ENCODE results near the gene RPL12.
A peak's percentile ranks its signal among the peaks of the same experiment; 100 is the strongest.
"Not testable (repeated sequence)": the region's sequence is repeated elsewhere in the genome, so short reads cannot be mapped to it uniquely, and the experiment has no call there.

Gene RPL12

DNA sequence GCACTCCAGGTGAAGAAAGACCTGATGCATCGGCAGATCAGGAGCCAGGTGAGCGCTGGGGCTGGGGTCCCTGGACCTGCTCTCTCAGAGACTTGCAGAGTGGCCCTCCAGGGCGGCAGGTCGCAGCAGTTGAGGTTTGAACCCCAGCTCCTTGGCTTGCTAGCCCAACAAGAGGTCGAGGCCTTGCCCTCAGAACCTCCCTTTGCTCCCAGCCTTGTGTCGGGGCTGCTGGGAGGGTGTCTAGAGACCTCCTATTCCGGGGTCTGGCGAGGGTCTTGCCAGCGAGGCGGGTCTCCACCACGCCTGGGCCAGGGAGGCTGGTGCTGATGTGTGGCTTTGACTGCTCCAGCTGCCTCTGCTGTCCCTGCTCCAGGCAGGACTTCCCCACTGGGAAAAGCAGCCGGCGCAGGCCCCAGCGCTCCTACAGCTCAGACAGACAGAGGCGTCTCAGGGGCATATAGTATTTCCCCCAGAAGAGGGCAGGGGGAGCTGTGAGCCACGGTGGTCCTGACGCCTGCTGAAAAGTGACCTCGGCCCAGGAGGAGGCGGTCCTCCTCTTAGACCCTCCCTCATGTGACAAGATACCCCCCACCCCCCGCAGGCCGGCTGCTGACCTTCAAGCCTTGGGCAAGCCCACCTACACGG lies 38.4 kb upstream of the RPL12 start:
- Mint-ChIP-seq H3K36me3 (ENCODE audit: insufficient read depth) (peaks cover 19% of the 10 kb centered on the region), H3K4me1 (ENCODE audit: low read depth in 2 of 2) (no peaks in the 10 kb centered on the region), H3K4me3 (no peak overlapping the region), H3K27me3 (no peaks in the 10 kb centered on the region), H3K9me3 (no peaks in the 10 kb centered on the region), H3K27ac (peak overlapping the region in 1 of 2 donors; percentile 68)
- DNase-seq (no peak), ATAC-seq (replicated peaks) (no peak)

DNA sequence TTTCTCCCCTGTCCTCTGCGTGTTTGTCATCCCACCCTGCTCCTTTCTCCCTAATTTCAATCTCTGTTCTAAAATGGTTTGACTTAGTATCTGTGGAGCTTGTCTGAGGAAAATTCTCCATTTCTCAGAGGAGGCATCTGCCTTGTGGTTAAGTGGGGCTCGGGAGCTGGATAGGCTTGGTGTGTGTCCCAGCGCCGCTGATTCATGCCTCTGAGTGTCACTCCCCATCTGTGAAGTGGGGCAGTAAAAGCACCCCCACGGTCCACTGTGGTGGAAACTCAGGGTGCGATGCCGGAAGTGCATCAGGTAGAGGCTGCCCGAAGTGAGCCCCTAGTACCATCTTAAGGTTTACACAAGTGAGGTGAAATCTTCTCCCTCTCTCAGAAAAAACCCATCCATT lies 37.7 kb upstream of the RPL12 start:
- no peaks in the 10 kb centered on the region for H3K4me1 Mint-ChIP-seq (ENCODE audit: low read depth in 2 of 2)
- no peak for DNase-seq
- no peak overlapping the region for H3K4me3 Mint-ChIP-seq
- peaks cover 24% of the 10 kb centered on the region for H3K36me3 Mint-ChIP-seq (ENCODE audit: insufficient read depth)
- no peaks in the 10 kb centered on the region for H3K9me3 Mint-ChIP-seq
- peak overlapping the region in 1 of 2 donors; percentile 68 for H3K27ac Mint-ChIP-seq
- ATAC-seq (replicated peaks): no peak
- no peaks in the 10 kb centered on the region for H3K27me3 Mint-ChIP-seq

DNA sequence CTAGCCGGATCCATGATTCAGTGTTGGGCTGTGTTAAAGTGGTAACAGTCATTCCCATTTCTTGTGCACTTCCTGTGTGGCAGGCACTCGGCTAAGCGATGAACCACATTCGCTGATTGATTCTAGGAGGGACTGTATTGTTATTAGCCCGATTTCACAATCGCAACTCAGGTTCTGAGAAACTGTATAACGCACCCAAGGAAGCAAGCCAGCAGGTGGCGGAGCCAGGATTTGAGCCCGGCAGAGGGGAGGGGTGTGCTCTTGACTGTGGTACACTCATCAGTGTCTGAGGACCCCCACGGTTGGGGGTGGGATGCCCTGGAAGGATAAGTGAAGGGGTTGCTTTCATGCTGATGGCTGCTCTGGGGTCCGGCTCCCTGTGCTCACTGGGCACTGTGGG lies 34.8 kb upstream of the RPL12 start:
- ATAC-seq (replicated peaks) (no peak), DNase-seq (no peak)
- Mint-ChIP-seq H3K27me3 (no peaks in the 10 kb centered on the region), H3K27ac (no peak overlapping the region), H3K36me3 (ENCODE audit: insufficient read depth) (peaks cover 31% of the 10 kb centered on the region), H3K4me1 (ENCODE audit: low read depth in 2 of 2) (no peaks in the 10 kb centered on the region), H3K9me3 (no peaks in the 10 kb centered on the region), H3K4me3 (no peak overlapping the region)

DNA sequence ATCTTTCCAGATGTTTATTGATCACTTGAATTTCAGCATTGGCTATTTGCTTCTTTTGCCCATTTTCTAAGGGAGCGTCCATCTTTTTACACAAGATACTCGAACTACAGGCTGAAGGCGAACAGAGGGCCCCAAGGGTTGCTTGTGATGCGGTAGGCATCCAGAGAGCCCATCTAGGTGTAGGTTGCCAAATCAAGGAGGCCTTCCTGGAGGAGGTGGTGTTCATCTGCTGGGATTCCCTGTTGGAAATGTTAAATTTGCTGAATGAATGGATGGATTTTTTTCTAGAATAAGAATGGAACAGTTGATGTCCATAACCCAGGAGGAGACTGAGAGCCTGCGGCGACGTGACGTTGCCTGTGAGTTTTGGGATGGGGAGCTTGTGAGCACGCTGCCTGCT lies 31.5 kb upstream of the RPL12 start:
- peaks cover 35% of the 10 kb centered on the region for H3K36me3 Mint-ChIP-seq (ENCODE audit: insufficient read depth)
- no peak overlapping the region for H3K27ac Mint-ChIP-seq

DNA sequence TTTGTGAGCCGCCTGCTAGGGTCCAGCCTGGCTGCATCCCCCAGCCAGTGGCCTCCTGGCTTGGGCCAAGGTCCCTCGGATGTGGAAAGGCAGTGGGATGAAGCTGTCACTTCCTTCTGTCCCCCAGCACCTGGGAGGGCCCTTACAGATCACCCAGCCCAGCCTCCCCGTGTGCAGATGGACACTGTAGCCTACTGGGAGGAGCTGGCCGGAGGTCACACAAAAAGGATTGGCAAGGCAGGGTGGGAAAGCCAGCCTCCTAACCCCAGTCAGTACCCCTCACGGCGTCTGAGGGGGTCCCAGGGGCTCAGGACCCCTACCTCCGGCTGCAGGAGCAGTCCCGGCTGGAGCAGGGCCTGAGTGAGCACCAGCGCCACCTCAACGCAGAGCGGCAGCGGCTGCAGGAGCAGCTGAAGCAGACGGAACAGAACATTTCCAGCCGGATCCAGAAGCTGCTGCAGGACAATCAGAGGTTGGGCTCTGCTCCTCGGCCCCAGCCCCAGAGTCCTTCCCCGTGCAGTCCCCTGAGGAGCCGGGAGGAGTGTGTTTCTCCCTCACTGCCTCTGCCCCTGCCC lies 28.4 kb upstream of the RPL12 start:
- H3K4me1 Mint-ChIP-seq (ENCODE audit: low read depth in 2 of 2): no peaks in the 10 kb centered on the region
- peaks cover 43% of the 10 kb centered on the region for H3K36me3 Mint-ChIP-seq (ENCODE audit: insufficient read depth)
- DNase-seq: no peak
- H3K9me3 Mint-ChIP-seq: no peaks in the 10 kb centered on the region
- H3K27ac Mint-ChIP-seq: no peak overlapping the region
- no peak for ATAC-seq (replicated peaks)
- H3K27me3 Mint-ChIP-seq: no peaks in the 10 kb centered on the region
- no peak overlapping the region for H3K4me3 Mint-ChIP-seq

More for the DNA sequence above, 31.5 kb upstream of the RPL12 start:
- no peak for DNase-seq
- Mint-ChIP-seq H3K9me3 (no peaks in the 10 kb centered on the region), H3K4me3 (no peak overlapping the region), H3K27me3 (no peaks in the 10 kb centered on the region), H3K4me1 (ENCODE audit: low read depth in 2 of 2) (no peaks in the 10 kb centered on the region)
- ATAC-seq (replicated peaks): no peak

DNA sequence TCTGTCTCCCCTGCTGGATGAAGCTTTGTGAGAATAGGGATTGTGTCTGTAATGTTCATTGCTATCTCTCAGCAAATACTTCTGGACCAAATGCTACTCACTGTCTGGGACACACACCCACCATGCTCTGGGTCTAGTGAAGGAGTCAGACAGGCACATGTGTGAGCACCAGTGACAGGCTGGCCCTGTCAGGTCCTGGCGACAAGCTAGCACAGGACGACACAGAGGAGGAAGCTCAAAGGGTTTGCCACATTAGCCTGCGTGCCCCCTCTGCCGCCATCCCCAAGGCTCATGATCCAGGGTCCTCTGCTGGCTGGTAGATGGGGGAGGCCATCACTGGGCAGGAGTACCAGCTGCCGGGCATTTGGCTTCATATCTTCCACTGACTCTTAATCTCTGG lies 23.4 kb upstream of the RPL12 start:
- H3K27ac Mint-ChIP-seq: no peak overlapping the region
- no peak for ATAC-seq (replicated peaks)

DNA sequence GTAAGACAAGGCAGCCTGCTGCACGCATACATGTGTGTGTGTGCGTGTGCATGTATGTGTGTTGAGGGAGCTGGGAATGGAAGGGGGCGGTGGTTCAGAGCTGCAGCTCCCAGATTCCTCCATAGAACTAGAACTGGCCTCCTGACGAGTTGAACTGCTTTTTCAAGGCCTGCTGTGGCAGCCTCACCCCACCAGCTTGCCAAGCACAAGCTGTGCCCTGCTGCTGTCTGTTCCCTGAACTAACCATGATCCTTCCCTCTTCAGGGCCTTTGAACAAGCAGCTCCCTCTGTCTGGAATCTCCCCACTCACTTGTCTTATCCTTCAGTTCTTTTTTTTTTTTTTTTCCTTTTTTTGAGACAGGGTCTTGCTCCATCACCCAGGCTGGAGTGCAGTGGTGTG lies 22.7 kb upstream of the RPL12 start:
- Mint-ChIP-seq H3K27me3 (no peaks in the 10 kb centered on the region), H3K27ac (no peak overlapping the region), H3K4me1 (ENCODE audit: low read depth in 2 of 2) (no peaks in the 10 kb centered on the region), H3K36me3 (ENCODE audit: insufficient read depth) (peaks cover 25% of the 10 kb centered on the region), H3K9me3 (no peaks in the 10 kb centered on the region), H3K4me3 (no peak overlapping the region)
- ATAC-seq (replicated peaks) (no peak), DNase-seq (no peak)

More for the DNA sequence above, 23.4 kb upstream of the RPL12 start:
- Mint-ChIP-seq H3K4me1 (ENCODE audit: low read depth in 2 of 2) (no peaks in the 10 kb centered on the region), H3K9me3 (no peaks in the 10 kb centered on the region), H3K36me3 (ENCODE audit: insufficient read depth) (peaks cover 22% of the 10 kb centered on the region), H3K27me3 (no peaks in the 10 kb centered on the region), H3K4me3 (no peak overlapping the region)
- no peak for DNase-seq

DNA sequence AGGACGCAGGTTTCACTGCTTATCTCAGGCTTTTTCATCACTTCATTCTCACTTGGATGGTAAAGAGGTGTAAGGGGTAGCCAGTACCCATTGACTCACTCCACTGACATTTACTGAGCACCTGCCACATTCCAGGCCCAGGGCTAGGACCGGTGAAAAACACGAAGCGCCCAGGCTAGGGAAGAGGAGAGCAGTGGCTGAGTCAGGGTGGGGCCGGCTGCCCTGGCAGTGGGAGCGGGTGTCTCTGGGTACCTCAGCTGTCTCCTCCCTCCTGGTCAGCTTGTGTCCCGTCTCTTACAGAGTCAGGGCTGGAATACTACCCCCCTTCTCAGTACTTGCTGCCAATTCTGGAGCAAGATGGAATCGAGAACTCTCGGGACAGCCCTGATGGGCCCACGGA lies 22.3 kb upstream of the RPL12 start:
- Mint-ChIP-seq H3K36me3 (ENCODE audit: insufficient read depth) (peaks cover 20% of the 10 kb centered on the region), H3K4me3 (no peak overlapping the region), H3K9me3 (no peaks in the 10 kb centered on the region), H3K27me3 (no peaks in the 10 kb centered on the region), H3K4me1 (ENCODE audit: low read depth in 2 of 2) (no peaks in the 10 kb centered on the region), H3K27ac (no peak overlapping the region)
- DNase-seq (no peak), ATAC-seq (replicated peaks) (no peak)

DNA sequence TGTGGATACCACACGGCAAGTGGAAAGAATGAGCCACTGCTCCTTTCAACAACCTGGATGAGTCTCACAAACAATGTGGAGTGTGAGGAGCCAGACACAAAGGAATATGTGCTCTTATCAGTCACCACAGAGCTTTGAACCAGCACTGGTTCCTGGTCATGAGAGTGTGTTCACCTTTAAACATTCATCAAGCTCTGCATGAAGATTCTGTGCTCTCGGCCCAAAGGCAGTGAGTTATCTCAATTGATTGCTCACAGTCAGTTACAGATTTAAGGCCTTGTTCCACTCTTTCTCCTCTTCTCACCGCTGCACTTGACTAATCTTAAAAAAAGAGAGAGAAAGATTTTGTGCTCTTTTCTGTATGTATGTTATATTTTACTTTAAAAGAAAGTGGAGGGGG lies 19.5 kb upstream of the RPL12 start:
- H3K4me1 Mint-ChIP-seq (ENCODE audit: low read depth in 2 of 2): no peaks in the 10 kb centered on the region
- H3K27me3 Mint-ChIP-seq: no peaks in the 10 kb centered on the region
- H3K9me3 Mint-ChIP-seq: no peaks in the 10 kb centered on the region
- DNase-seq (no peak), ATAC-seq (replicated peaks) (no peak)
- H3K27ac Mint-ChIP-seq: no peak overlapping the region
- peaks cover 14% of the 10 kb centered on the region for H3K36me3 Mint-ChIP-seq (ENCODE audit: insufficient read depth)
- H3K4me3 Mint-ChIP-seq: no peak overlapping the region

DNA sequence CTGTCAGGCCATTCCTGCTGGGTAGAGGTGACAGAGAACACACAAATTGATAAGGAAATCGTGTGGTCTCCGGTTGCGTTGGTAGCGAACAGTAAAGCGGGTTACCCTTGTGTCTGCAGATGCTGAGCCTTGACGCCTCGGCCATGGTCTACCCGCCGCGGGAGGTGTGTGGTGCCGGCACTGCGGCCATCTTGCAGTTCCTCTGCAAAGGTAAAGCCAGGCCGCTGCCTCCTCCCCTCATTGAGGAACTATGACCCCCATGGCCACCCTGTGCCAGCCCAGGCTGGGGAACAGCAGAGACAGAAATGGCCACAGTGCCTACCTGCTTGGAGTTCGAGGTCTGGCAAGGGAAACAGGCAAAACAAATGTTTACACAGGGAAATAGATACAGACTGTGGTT lies 16.4 kb upstream of the RPL12 start:
- ATAC-seq (replicated peaks) (no peak), DNase-seq (no peak)
- no peak overlapping the region for H3K27ac Mint-ChIP-seq

DNA sequence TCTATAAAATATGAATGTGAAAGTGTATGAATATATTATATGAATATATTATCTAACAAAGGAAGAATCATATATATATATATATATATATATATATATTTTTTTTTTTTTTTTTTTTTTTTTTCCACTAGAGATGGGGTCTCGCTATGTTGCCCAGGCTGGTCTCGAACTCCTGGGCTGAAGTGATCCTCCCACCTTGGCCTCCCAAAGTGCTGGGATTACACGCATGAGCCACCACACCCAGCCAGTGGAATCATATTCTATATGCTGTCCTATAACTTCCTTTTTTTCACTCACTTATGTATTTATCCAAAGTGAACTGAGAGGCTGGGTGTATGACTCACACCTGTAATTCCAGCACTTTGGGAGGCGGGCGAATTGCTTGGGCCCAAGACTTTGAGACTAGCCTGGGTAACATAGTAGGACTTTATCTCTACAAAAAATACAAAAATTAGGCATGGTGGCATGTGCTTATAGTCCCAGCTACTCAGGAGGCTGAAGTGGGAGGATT lies 15.3 kb upstream of the RPL12 start:
- not testable (repeated sequence) for DNase-seq; H3K27me3 Mint-ChIP-seq; H3K27ac Mint-ChIP-seq; ATAC-seq (replicated peaks); H3K4me3 Mint-ChIP-seq; H3K9me3 Mint-ChIP-seq; H3K4me1 Mint-ChIP-seq (ENCODE audit: low read depth in 2 of 2)
- H3K36me3 Mint-ChIP-seq (ENCODE audit: insufficient read depth): peaks cover 32% of the 10 kb centered on the region

More for the DNA sequence above, 16.4 kb upstream of the RPL12 start:
- H3K4me3 Mint-ChIP-seq: no peak overlapping the region
- no peaks in the 10 kb centered on the region for H3K9me3 Mint-ChIP-seq
- peaks cover 24% of the 10 kb centered on the region for H3K36me3 Mint-ChIP-seq (ENCODE audit: insufficient read depth)
- no peaks in the 10 kb centered on the region for H3K27me3 Mint-ChIP-seq
- H3K4me1 Mint-ChIP-seq (ENCODE audit: low read depth in 2 of 2): no peaks in the 10 kb centered on the region

DNA sequence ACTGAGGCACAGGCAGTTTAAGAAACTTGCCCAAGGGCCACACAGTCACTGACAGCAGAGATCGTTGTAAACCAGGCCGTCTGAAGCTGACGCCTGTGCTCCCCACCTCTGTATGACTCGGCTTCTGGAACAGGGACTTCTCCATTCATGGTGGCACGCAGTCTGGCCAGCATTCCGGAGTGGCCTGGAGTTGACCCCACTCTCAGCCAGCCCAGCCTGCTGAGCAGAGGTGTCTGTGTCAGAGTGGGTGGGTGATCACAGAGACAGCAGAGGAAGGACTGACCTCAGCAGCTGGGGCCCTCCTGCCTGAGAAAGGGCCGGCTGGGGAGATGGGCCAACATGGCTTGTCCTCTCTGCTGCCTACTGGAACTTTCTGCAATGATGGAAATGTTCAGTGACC lies 12.7 kb upstream of the RPL12 start:
- H3K27ac Mint-ChIP-seq: no peak overlapping the region
- no peak for DNase-seq
- H3K36me3 Mint-ChIP-seq (ENCODE audit: insufficient read depth): peaks cover 48% of the 10 kb centered on the region
- H3K9me3 Mint-ChIP-seq: no peaks in the 10 kb centered on the region
- H3K4me3 Mint-ChIP-seq: no peak overlapping the region
- no peaks in the 10 kb centered on the region for H3K27me3 Mint-ChIP-seq
- no peaks in the 10 kb centered on the region for H3K4me1 Mint-ChIP-seq (ENCODE audit: low read depth in 2 of 2)
- no peak for ATAC-seq (replicated peaks)

DNA sequence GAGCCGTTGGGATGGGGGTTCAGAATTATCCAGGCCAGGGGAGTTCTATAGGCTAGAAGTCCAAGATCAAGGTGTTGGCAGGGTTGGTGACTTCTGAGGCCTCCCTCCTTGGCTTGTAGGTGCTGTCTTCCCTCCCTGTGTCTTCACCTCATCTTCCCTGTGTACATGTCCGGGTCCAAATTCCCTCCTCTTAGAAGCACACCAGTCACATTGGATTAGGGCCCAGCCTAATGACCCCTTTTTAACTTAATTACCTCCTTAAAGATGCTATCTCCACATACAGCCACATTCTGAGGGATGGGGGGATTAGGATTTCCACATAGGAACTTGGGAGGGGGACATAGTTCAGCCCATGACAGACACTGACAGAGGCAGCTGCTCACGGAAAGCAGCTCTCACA lies 12.2 kb upstream of the RPL12 start:
- ATAC-seq (replicated peaks) (no peak), DNase-seq (no peak)
- Mint-ChIP-seq H3K27me3 (no peaks in the 10 kb centered on the region), H3K9me3 (no peaks in the 10 kb centered on the region), H3K27ac (no peak overlapping the region), H3K4me3 (no peak overlapping the region), H3K36me3 (ENCODE audit: insufficient read depth) (peaks cover 49% of the 10 kb centered on the region), H3K4me1 (ENCODE audit: low read depth in 2 of 2) (no peaks in the 10 kb centered on the region)

DNA sequence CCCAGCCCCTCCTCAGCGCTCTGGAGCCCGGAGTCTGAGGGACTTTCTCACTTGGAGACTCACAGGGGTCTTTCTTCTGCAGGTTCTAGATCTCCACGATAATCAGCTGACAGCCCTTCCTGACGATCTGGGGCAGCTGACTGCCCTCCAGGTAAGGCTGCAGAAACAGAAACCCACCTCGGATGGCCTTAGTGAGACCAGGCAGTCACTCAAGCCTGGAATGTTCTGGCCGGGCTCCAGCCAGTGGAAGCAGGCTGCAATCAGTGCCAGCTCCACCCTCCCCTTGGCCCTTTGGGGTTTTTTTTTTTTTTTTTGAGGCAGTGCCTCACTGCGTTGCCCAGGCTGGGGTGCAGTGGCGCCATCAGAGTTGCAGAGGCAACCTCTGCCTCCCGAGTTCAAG lies 7.7 kb upstream of the RPL12 start:
- ATAC-seq (replicated peaks) (no peak), DNase-seq (no peak)
- no peak overlapping the region for H3K27ac Mint-ChIP-seq
- no peaks in the 10 kb centered on the region for H3K27me3 Mint-ChIP-seq
- H3K9me3 Mint-ChIP-seq: no peaks in the 10 kb centered on the region
- peaks cover 37% of the 10 kb centered on the region for H3K36me3 Mint-ChIP-seq (ENCODE audit: insufficient read depth)
- H3K4me3 Mint-ChIP-seq: no peak overlapping the region
- no peaks in the 10 kb centered on the region for H3K4me1 Mint-ChIP-seq (ENCODE audit: low read depth in 2 of 2)

Measured in effector memory CD8-positive, alpha-beta T cell (primary cell).